ENCODE data around the gene WEE1. TPM values are rescaled to one million over a fixed set of nuclear protein-coding genes. Genes with fewer than 3 reads are reported as not detected.

Gene WEE1
- total and polyA plus RNA-seq, 7 donors = 4.2 to 58.6 (median 8.2) TPM

GRCh38 chr11:9575260-9576240 is 2.1 kb downstream of the WEE1 start:
- peaks cover 2% of the 10 kb centered on the region for H3K4me1 ChIP-seq
- peaks cover 0 to 4% (median 0%) of the 10 kb centered on the region in 3 donors for H3K27me3 ChIP-seq (ENCODE audit: insufficient read depth in 3 of 3, low read length in 2 of 3)
- peak in 1 of 2 donors; percentile 52 for DNase-seq
- H3K4me3 ChIP-seq = peak overlapping the region; percentile 78
- peak overlapping the region; percentile 94 for H3K27ac ChIP-seq
- intact Hi-C loops (cut with DNase I) = loop anchor here in 1 of 2 donors (2.0 kb wide), 1 partner anchor 37 kb away; no protein-coding TSS in a partner anchor
- no peak for TF ChIP-seq CTCF (IDR thresholded peaks at IDR 0.05)
- H3K36me3 ChIP-seq (ENCODE audit: insufficient read depth in 1 of 2, low read depth in 1 of 2) = peaks cover 2 to 35% of the 10 kb centered on the region in 2 donors
- 10 to 14% (median 10%) methylated on average over 17 of the region's 17 CpGs for WGBS, 3 donors
- ATAC-seq = peak in 2 of 4 donors; percentile 26 to 36
- H3K9me3 ChIP-seq = no peaks in the 10 kb centered on the region

GRCh38 chr11:9576701-9577381 is 3.4 kb downstream of the WEE1 start:
- WGBS, 3 donors = 44 to 58% (median 47%) methylated on average over 4 of the region's 4 CpGs

GRCh38 chr11:9577556-9577955 is 4.1 kb downstream of the WEE1 start:
- intact Hi-C loops (cut with DNase I) = no loop called here
- Histone ChIP-seq H3K9me3 (no peaks in the 10 kb centered on the region), H3K4me3 (peak overlapping the region; percentile 78), H3K27me3 (ENCODE audit: insufficient read depth in 3 of 3, low read length in 2 of 3) (no peaks in the 10 kb centered on the region), H3K36me3 (ENCODE audit: insufficient read depth in 1 of 2, low read depth in 1 of 2) (peaks cover 2 to 52% of the 10 kb centered on the region in 2 donors), H3K27ac (no peak overlapping the region), H3K4me1 (peaks cover 2% of the 10 kb centered on the region)
- ATAC-seq = no peak
- no peak for TF ChIP-seq CTCF (IDR thresholded peaks at IDR 0.05)
- WGBS, 3 donors = 54 to 66% (median 54%) methylated on average over 7 of the region's 7 CpGs
- no peak for DNase-seq

More at GRCh38 chr11:9576701-9577381, 3.4 kb downstream of the WEE1 start:
- intact Hi-C loops (cut with DNase I) = no loop called here
- TF ChIP-seq CTCF (IDR thresholded peaks at IDR 0.05) = no peak
- DNase-seq (no peak), ATAC-seq (no peak)
- Histone ChIP-seq H3K4me3 (peak overlapping the region; percentile 78), H3K9me3 (no peaks in the 10 kb centered on the region), H3K27ac (peak overlapping the region; percentile 94), H3K4me1 (peaks cover 2% of the 10 kb centered on the region), H3K27me3 (ENCODE audit: insufficient read depth in 3 of 3, low read length in 2 of 3) (no peaks in the 10 kb centered on the region), H3K36me3 (ENCODE audit: insufficient read depth in 1 of 2, low read depth in 1 of 2) (peaks cover 2 to 45% of the 10 kb centered on the region in 2 donors)

GRCh38 chr11:9580894-9581293 is 7.4 kb downstream of the WEE1 start:
- intact Hi-C loops (cut with DNase I) = no loop called here
- H3K9me3 ChIP-seq = no peaks in the 10 kb centered on the region
- no peak overlapping the region for H3K27ac ChIP-seq
- DNase-seq = no peak
- no peak for TF ChIP-seq CTCF (IDR thresholded peaks at IDR 0.05)
- no peak overlapping the region for H3K4me3 ChIP-seq
- H3K4me1 ChIP-seq = peaks cover 2% of the 10 kb centered on the region
- no peak for ATAC-seq
- 95 to 98% (median 98%) methylated on average over 4 of the region's 4 CpGs for WGBS, 3 donors
- no peaks in the 10 kb centered on the region for H3K27me3 ChIP-seq (ENCODE audit: insufficient read depth in 3 of 3, low read length in 2 of 3)
- peaks cover 7 to 82% of the 10 kb centered on the region in 2 donors for H3K36me3 ChIP-seq (ENCODE audit: insufficient read depth in 1 of 2, low read depth in 1 of 2)
